LNCAP (cell line): ENCODE results near the gene BABAM2.

ENCODE experiments used
- TF ChIP-seq, protein P1 (sequence below): fragments of 450-650 bp; IDR thresholded peaks from 2 replicates; pipeline ENCODE4 v1.5.1; 2017; ENCODE audit warnings: mild to moderate bottlenecking

BABAM2 gene

DNA sequence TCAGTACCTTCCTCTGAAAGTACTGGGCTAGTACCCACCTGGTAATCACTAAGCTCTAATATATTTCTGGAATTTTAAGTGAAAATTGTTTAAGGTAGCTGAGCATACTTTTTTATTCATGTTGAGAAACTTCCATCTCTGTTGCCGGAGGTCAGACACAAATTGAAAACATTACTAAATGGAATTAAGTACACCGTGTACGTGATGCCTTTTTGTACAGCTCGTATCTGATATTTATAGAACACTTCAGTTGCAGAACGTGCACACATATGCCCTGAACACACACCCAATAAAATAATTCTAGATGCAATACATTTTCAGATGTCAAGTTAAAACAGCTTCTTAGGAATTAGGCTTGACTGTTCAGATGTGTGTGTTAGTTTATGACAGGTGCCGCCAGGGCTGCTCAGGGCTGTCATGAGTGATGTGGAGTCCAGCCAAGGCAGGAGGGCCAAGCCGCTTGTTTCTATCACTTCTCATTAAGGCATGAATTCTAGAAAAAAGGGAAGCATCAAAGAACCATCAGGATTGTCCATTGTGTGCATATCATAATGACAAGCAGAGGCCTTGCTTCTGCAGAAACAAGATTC lies 421.2 kb downstream of the BABAM2 start:
- TF ChIP-seq, protein P1, sequence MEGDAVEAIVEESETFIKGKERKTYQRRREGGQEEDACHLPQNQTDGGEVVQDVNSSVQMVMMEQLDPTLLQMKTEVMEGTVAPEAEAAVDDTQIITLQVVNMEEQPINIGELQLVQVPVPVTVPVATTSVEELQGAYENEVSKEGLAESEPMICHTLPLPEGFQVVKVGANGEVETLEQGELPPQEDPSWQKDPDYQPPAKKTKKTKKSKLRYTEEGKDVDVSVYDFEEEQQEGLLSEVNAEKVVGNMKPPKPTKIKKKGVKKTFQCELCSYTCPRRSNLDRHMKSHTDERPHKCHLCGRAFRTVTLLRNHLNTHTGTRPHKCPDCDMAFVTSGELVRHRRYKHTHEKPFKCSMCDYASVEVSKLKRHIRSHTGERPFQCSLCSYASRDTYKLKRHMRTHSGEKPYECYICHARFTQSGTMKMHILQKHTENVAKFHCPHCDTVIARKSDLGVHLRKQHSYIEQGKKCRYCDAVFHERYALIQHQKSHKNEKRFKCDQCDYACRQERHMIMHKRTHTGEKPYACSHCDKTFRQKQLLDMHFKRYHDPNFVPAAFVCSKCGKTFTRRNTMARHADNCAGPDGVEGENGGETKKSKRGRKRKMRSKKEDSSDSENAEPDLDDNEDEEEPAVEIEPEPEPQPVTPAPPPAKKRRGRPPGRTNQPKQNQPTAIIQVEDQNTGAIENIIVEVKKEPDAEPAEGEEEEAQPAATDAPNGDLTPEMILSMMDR, result no peak

DNA sequence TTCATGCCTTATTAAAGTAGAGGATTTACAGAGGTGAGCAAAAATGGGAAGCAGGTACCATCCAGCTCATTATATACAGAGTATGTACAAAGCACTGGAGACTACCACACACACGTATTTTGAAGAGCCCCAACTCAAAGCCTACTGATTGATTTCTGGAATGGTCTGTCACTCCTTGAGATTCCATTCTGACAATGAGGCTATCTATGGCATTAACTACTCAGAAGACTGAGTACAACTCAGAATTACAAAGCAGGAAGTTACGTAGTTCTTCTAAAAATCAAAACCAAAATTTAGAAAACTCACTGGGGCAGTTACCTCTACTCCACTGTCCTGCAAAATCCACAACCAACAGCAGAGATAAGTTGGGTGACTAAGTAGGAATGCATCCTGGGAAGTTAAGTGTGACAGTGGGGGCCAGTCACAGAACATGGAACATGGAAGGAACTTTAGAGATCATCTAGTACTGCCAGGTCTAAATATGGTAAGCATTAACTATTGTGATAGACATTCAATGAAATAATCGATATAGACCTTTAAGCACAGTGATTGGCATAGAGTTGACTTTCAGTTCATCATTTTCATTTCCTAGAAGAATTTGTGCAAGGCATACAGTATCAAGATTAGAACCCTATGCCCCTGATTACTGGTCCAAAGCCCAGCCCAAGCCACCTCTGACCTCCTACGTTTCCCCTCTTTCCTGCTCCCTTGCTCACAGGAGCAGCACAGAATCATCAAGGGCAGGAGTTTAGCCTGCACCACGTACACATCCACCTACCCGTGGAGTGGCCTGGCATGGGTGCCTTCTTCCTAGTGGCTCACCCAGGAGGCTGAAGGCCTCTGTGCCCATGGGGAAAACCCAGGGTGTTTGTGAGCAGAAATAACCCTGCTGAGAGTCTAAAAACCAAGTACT lies 422.0 kb downstream of the BABAM2 start:
- TF ChIP-seq, protein P1, result no peak

DNA sequence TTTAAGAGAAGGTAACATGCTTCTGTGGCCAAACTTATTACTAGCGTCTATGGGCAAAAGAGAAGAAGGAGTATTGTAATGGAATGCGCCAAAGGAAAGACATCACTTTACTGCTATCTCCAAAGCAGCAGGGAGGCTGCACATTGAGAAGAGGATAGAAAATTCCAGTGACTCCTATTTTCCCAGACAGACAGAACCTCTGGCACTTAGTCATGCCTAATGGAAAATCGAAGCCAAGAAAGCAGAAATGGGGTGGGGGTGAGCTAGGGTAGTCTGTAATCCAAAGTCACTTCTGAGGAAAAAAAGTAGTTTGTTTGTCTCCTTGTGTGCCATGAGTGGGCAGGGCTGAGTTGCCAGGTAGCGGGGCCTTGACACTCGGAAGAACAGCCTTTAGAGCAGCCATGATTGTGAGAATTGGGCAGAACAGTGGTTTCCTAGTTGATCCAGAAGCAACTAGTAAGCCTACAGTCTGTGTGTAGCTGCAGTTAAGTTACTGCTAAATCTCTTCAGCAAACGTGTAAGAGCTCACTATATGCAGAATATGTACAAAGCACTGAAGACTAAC lies 422.8 kb downstream of the BABAM2 start:
- TF ChIP-seq, protein P1, result no peak

DNA sequence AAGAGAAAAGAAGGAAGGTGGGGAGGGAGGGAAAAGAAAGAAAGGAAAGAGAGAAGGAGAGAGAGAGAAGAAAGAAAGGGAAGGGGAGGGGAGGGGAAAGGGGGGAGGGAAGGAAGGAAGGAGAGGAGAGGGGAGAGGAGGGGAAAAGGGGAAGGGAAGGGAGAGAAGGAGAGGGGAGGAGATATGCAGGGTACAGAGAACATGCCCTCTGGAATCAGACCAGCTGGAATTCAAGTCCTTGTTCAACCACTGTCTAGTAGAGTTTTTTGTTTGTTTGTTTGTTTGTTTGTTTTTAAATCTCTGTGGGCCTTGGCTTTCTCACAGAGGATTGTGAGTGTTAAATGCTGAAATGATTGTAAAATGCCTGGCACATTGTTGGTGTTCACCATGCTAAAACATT lies 424.4 kb downstream of the BABAM2 start:
- TF ChIP-seq, protein P1, result no peak

DNA sequence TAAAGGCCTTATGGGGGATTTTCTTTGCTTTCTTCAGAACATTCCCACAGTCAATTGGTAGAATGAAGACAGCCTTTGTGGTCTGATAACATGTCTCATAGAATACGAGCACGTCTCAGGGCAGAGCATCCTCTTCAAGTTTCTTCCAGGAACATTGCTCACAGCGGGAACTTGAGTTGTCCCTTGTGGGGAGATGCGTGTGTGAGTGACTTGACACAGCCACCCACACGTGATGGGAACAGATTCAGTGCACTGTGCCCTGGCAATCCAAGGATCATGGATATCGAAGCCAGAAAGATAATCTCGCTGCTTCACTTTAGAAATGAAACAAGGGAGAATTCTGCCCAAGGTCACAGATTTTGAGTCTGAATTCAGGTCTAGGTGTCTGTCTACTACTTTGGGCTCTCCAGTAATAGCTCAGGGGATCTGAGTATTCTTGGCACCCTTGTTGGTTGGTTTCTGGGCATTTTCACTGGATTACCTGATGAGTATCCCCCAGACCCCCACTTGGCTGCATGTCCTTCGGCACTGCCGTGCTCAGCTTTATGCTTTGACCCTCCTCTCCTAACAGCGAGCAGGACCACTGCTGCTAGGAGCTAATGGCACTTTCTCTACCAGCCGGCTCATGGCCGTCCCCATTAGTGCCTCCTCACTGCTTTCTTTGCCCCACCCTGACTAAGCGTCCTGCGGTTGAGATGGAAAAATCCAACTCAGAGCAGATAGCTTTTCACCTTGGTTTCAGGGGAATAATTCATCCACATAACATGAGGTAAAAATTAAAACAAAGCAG lies 426.2 kb downstream of the BABAM2 start:
- TF ChIP-seq, protein P1, result no peak

DNA sequence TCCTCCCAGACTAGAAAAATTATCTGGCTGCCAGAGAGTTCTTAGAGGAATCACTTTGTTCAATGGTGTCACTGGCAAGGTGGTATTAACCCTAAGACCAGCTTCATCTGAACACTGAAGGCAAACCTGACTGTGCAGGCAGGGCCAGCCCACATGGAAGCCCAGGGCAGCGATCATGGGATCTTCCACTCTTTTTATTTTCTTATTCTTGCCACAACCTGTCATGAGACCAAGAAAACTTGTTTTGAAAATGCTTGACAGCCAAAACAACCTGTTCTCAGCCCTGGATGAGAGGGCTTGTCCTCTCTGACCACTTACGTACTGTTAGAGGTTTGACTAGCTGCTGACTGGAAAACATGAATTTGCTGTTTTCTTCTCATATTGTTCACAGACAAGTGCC lies 426.9 kb downstream of the BABAM2 start:
- TF ChIP-seq, protein P1, result no peak

DNA sequence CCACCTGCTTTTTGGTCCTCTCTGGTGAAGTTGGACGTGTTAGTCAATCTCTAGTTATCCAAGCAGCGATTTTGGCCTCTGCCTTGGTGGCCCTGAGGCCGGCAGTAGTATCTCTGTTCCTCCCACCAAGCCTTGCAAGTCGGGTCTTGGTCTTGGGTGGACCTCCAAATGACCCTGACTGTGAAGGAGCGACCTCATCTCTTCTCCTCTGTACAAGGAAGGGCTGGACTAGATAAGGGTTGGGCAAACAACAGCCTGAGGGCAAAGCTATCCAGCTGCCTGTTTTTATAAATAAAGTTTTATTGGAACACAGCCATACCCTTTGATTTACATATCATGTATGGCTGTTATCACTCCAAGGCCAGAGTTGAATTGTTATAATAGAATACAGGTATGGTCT lies 427.5 kb downstream of the BABAM2 start:
- TF ChIP-seq, protein P1, result no peak
